Large intestine (tissue), 3 donors: ENCODE measurements around the gene HDGF. TPM values are rescaled to one million over a fixed set of nuclear protein-coding genes. Genes with fewer than 3 reads are reported as not detected.
A peak's percentile ranks its signal among the peaks of the same experiment; 100 is the strongest.
"Not testable (repeated sequence)": the region's sequence is repeated elsewhere in the genome, so short reads cannot be mapped to it uniquely, and the experiment has no call there.

ENCODE experiments used
- DNase-seq, 2 donors: peaks; one replicate each; pipeline versions ENCODE4 v3.0.0 to v3.0.0-alpha.2; 2013
- H3K27ac ChIP-seq: one replicate; pipeline ENCODE4 v1.5.1; 2013; ENCODE audit warnings: low read length
- H3K27me3 ChIP-seq: 2 replicates; pipeline ENCODE4 v1.6.1; 2013; ENCODE audit warnings: low read length; ENCODE audit not compliant: control insufficient read depth, insufficient read depth
- H3K36me3 ChIP-seq: 2 replicates; pipeline ENCODE4 v1.6.1; 2013; ENCODE audit warnings: low read length; ENCODE audit not compliant: control insufficient read depth, insufficient read depth
- H3K4me1 ChIP-seq: one replicate; pipeline ENCODE4 v1.6.1; 2013; ENCODE audit warnings: low read length; ENCODE audit not compliant: control insufficient read depth, insufficient read depth
- H3K4me3 ChIP-seq: one replicate; pipeline ENCODE4 v1.5.1; 2013; ENCODE audit warnings: low read length
- H3K9me3 ChIP-seq: one replicate; pipeline ENCODE4 v1.6.1; 2013; ENCODE audit warnings: mild to moderate bottlenecking, low read depth, low read length, moderate library complexity; ENCODE audit not compliant: control insufficient read depth
- WGBS: methylation state at CpG from one replicate; pipeline ENCODE4 v1.1.5; 2013; ENCODE audit warnings: low lambda C conversion rate; ENCODE audit not compliant: insufficient coverage; 5-methylcytosine and 5-hydroxymethylcytosine counted together
- polyA plus RNA-seq: library from polyadenylated mRNA; unstranded; fragments of 120-200 nt; gene quantifications from one replicate; pipeline ENCODE4 v1.2.1, GENCODE V29; 2013

The HDGF gene
- polyA plus RNA-seq, 1 donor = 244 TPM

- Histone ChIP-seq H3K4me3 (peak overlapping the region; percentile 98), H3K27ac (peak overlapping the region; percentile 92), H3K27me3 (no peaks in the 10 kb centered on the region), H3K4me1 (peaks cover 18% of the 10 kb centered on the region), H3K9me3 (no peaks in the 10 kb centered on the region), H3K36me3 (peaks cover 14% of the 10 kb centered on the region)
- DNase-seq = peak in 1 of 2 donors; percentile 50
- 0% methylated on average over 1 of the region's 31 CpGs for WGBS
Measured at GRCh38 chr1:156767879-156768604, 16.6 kb upstream of the HDGF start.

- Histone ChIP-seq H3K9me3 (no peaks in the 10 kb centered on the region), H3K27me3 (no peaks in the 10 kb centered on the region), H3K4me3 (peak within 1 kb of the TSS; percentile 98), H3K36me3 (peaks cover 14% of the 10 kb centered on the region), H3K4me1 (peaks cover 15% of the 10 kb centered on the region), H3K27ac (peak within 1 kb of the TSS; percentile 92)
- DNase-seq = peak; percentile 100
- no CpG with 5 or more reads among the region's 50 CpGs for WGBS
Measured at GRCh38 chr1:156767101-156767878, 15.8 kb upstream of the HDGF start, which contains the start of gene PRCC. Gene PRCC (plus strand): TSS chr1:156767535. CDS start chr1:156767772, 237 bp downstream.

GRCh38 chr1:156766298-156767100 is 15.0 kb upstream of the HDGF start:
- no peaks in the 10 kb centered on the region for H3K9me3 ChIP-seq
- 40% methylated on average over 1 of the region's 14 CpGs for WGBS
- DNase-seq = no peak

DNA sequence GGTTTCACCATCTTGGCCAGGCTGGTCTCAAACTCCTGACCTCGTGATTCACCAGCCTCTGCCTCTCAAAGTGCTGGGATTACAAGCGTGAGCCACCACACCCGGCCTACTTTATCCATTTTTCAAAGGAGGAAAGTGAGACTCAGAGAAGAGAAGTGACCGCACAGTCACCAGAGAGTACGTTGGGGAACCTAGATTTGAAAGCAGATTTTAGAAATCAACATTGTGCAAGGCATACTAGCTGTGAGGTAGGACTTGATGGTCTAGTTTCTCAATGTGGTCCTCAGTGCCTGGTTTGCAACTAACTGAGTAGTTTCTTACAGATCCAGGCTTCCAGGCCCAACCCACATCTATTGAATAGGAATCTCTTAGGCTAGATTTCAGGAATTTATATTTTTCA is 14.2 kb upstream of the HDGF start:
- peak overlapping the region; percentile 92 for H3K27ac ChIP-seq
- peaks cover 6% of the 10 kb centered on the region for H3K36me3 ChIP-seq
- H3K9me3 ChIP-seq = no peaks in the 10 kb centered on the region
- no peaks in the 10 kb centered on the region for H3K27me3 ChIP-seq
- peaks cover 12% of the 10 kb centered on the region for H3K4me1 ChIP-seq
- no peak for DNase-seq
- peak overlapping the region; percentile 74 for H3K4me3 ChIP-seq
- WGBS = 93% methylated on average over 3 of the region's 5 CpGs

More at GRCh38 chr1:156766298-156767100, 15.0 kb upstream of the HDGF start:
- peaks cover 14% of the 10 kb centered on the region for H3K36me3 ChIP-seq
- H3K4me1 ChIP-seq = peaks cover 15% of the 10 kb centered on the region
- H3K27me3 ChIP-seq = no peaks in the 10 kb centered on the region
- peak overlapping the region; percentile 92 for H3K27ac ChIP-seq
- H3K4me3 ChIP-seq = peak overlapping the region; percentile 74

GRCh38 chr1:156765136-156765535 is 13.7 kb upstream of the HDGF start:
- WGBS = 100% methylated on average over 5 of the region's 15 CpGs
- H3K4me3 ChIP-seq, H3K9me3 ChIP-seq, DNase-seq, H3K27ac ChIP-seq, H3K27me3 ChIP-seq, H3K36me3 ChIP-seq: not testable (repeated sequence)
- peaks cover 12% of the 10 kb centered on the region for H3K4me1 ChIP-seq

DNA sequence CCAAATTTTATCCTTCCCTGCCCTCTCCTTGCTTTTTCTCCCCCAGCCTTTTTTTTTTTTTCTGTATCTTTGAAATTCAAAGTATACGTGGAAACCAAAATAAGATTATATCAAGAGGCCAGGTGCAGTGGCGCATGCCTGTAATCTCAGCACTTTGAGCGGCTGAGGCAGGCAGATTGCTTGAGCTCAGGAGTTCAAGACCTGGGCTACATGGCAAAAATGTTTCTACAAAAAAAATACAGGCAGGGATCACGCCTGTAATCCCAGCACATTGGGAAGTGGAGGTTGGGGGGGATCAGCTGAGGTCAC is 9.3 kb upstream of the HDGF start:
- WGBS = no CpG with 5 or more reads among the region's 4 CpGs
- no peaks in the 10 kb centered on the region for H3K36me3 ChIP-seq
- peaks cover 3% of the 10 kb centered on the region for H3K4me1 ChIP-seq
- no peaks in the 10 kb centered on the region for H3K9me3 ChIP-seq
- DNase-seq = no peak
- no peaks in the 10 kb centered on the region for H3K27me3 ChIP-seq
- H3K4me3 ChIP-seq = no peak overlapping the region
- H3K27ac ChIP-seq = no peak overlapping the region

- Histone ChIP-seq H3K4me3 (no peak overlapping the region), H3K36me3 (peaks cover 2% of the 10 kb centered on the region), H3K27ac (no peak overlapping the region), H3K4me1 (no peaks in the 10 kb centered on the region), H3K27me3 (no peaks in the 10 kb centered on the region), H3K9me3 (no peaks in the 10 kb centered on the region)
- no CpG with 5 or more reads among the region's 6 CpGs for WGBS
- DNase-seq = no peak
Measured at GRCh38 chr1:156760092-156760795, 8.8 kb upstream of the HDGF start.

- DNase-seq, H3K9me3 ChIP-seq, H3K27ac ChIP-seq, H3K4me1 ChIP-seq, H3K27me3 ChIP-seq, H3K4me3 ChIP-seq, H3K36me3 ChIP-seq: not testable (repeated sequence)
- WGBS = no CpG with 5 or more reads among the region's 10 CpGs
Measured at GRCh38 chr1:156757572-156758253, 6.2 kb upstream of the HDGF start.

DNA sequence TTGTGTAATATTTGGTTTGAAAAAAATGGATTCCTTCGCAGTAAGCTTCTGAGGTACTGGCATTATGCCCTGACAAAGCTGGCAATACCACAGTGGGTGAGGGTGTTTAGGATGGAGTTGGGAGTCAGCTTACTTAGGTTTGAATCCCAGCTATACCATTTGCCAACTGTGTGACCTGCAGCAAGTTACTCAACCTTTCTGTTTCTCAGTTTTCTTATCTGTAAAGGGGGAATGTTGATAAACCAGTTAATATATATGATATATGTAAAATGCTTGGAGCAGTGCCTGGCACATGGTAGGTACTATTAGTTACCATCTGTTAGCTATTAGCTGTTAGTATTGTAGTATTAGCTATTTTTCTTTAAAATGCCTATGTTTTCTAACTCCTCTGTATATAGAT is 4.9 kb upstream of the HDGF start:
- no peak overlapping the region for H3K4me3 ChIP-seq
- H3K27me3 ChIP-seq = no peaks in the 10 kb centered on the region
- H3K27ac ChIP-seq = no peak overlapping the region
- no peak for DNase-seq
- H3K36me3 ChIP-seq = peaks cover 2% of the 10 kb centered on the region
- WGBS = no CpG with 5 or more reads among the region's 1 CpG
- H3K9me3 ChIP-seq = no peaks in the 10 kb centered on the region
- peaks cover 9% of the 10 kb centered on the region for H3K4me1 ChIP-seq
